HCT116 (cell line): ENCODE measurements around the gene TEX48. TPM values are rescaled to one million over a fixed set of nuclear protein-coding genes. Genes with fewer than 3 reads are reported as not detected.

Experiments
- ATAC-seq: fragments of 200-7000 bp; cut with Tn5 transposase; 2 replicates; pipeline ENCODE4 v1.9.1; 2020; ENCODE audit warnings: mild to moderate bottlenecking, moderate library complexity
- BruUV-seq: library from RNA; stranded (reverse); fragments of 400-500 nt; replicated peaks from 2 replicates; lab custom pipeline; 2021; lab: Mats Ljungman, UMichigan
- CTCF ChIA-PET: fragments of 300-600 bp; sonication (Branson Sonifier 250); formaldehyde crosslinking; loops from one replicate; lab custom pipeline; 2021; ENCODE audit warnings: antibody characterized with exemption; lab: Charles Lee
- POLR2A ChIA-PET: fragments of 300-600, 350-600 bp; sonication (Branson Sonifier 250); formaldehyde crosslinking; loops from one replicate; lab custom pipeline; 2021; ENCODE audit warnings: antibody characterized with exemption; lab: Charles Lee
- RAD21 ChIA-PET, 2 experiments: fragments of 300-600 bp; sonication (Branson Sonifier 250); formaldehyde crosslinking; loops; one replicate each; lab custom pipeline; 2023; ENCODE audit warnings: low total read pairs in 2 of 2; ENCODE audit not compliant: uncharacterized antibody in 2 of 2, unreplicated experiment in 2 of 2, low non-redundant PET in 1 of 2; lab: Charles Lee
- DNase-seq: peaks from one replicate; pipeline ENCODE4 v3.0.0-alpha.2; 2010; ENCODE audit warnings: low read depth, low spot score
- H2AFZ ChIP-seq: fragments of 200-600 bp; shearing (Covaris generic), sonication (generic); 2 replicates; pipeline ENCODE4 v1.6.1; 2017; ENCODE audit warnings: low read depth, mixed run types, mixed read lengths, antibody characterized with exemption, low read length; ENCODE audit not compliant: poor library complexity, severe bottlenecking
- H3K27ac ChIP-seq: 2 replicates; pipeline ENCODE4 v1.5.1; 2012; ENCODE audit warnings: low read depth, low read length
- H3K27me3 ChIP-seq: fragments of 200-600 bp; sonication (generic); 2 replicates; pipeline ENCODE4 v1.6.1; 2016; ENCODE audit warnings: mixed run types, low read length, mixed read lengths; ENCODE audit not compliant: insufficient read depth
- H3K36me3 ChIP-seq, 2 experiments: fragments of 200-500 bp in 1 of 2; fragments of 200-600 bp in 1 of 2; sonication (Bioruptor generic) in 1 of 2; sonication (generic) in 1 of 2; 2 replicates each; pipeline versions ENCODE4 v1.5.1 to v1.6.1; 2014 to 2016; ENCODE audit warnings: low read length in 2 of 2, inconsistent platforms in 1 of 2, mixed read lengths in 1 of 2, mixed run types in 1 of 2; ENCODE audit not compliant: insufficient read depth in 2 of 2, control insufficient read depth in 1 of 2
- H3K4me1 ChIP-seq, 2 experiments: fragments of 200-600 bp in 1 of 2; sonication (generic) in 1 of 2; 2 replicates each; pipeline versions ENCODE4 v1.5.1 to v1.6.1; 2012 to 2017; ENCODE audit warnings: low read length in 2 of 2, inconsistent platforms in 1 of 2, mild to moderate bottlenecking in 1 of 2, mixed read lengths in 1 of 2, mixed run types in 1 of 2, moderate library complexity in 1 of 2; ENCODE audit not compliant: insufficient read depth in 2 of 2, control insufficient read depth in 1 of 2
- H3K4me2 ChIP-seq: fragments of 200-600 bp; sonication (generic); 2 replicates; pipeline ENCODE4 v1.6.1; 2017; ENCODE audit warnings: mixed run types, low read length, mixed read lengths
- H3K4me3 ChIP-seq, 2 experiments: fragments of 200-600 bp in 1 of 2; sonication (generic) in 1 of 2; replicated peaks in 1 of 2; 2 replicates each; pipeline ENCODE4 v1.5.1; 2011 to 2016; ENCODE audit warnings: low read length in 2 of 2, control low read depth in 1 of 2, low read depth in 1 of 2, mild to moderate bottlenecking in 1 of 2, mixed read lengths in 1 of 2, mixed run types in 1 of 2
- H3K79me2 ChIP-seq: fragments of 200-600 bp; sonication (generic); 2 replicates; pipeline ENCODE4 v1.6.1; 2017; ENCODE audit warnings: mild to moderate bottlenecking, mixed run types, low read length, moderate library complexity, mixed read lengths; ENCODE audit not compliant: insufficient read depth
- H3K9ac ChIP-seq: fragments of 200-600 bp; sonication (generic); 2 replicates; pipeline ENCODE4 v1.6.1; 2016; ENCODE audit warnings: low read length, mixed read lengths
- H3K9me2 ChIP-seq: fragments of 200-600 bp; sonication (generic), shearing (Covaris generic); 2 replicates; pipeline ENCODE4 v1.6.1; 2017; ENCODE audit warnings: mixed run types, mild to moderate bottlenecking, moderate library complexity; ENCODE audit not compliant: insufficient read depth
- H3K9me3 ChIP-seq, 2 experiments: fragments of 200-500 bp in 1 of 2; fragments of 200-600 bp in 1 of 2; sonication (Bioruptor generic) in 1 of 2; sonication (generic) in 1 of 2; 2 replicates each; pipeline ENCODE4 v1.6.1; 2014 to 2017; ENCODE audit warnings: low read length in 2 of 2, mixed read lengths in 2 of 2, inconsistent platforms in 1 of 2, low read depth in 1 of 2, mild to moderate bottlenecking in 1 of 2, mixed run types in 1 of 2, moderate library complexity in 1 of 2; ENCODE audit not compliant: control insufficient read depth in 1 of 2, insufficient read depth in 1 of 2
- H4K20me1 ChIP-seq: fragments of 200-600 bp; sonication (generic), shearing (Covaris generic); 2 replicates; pipeline ENCODE4 v1.6.1; 2017; ENCODE audit warnings: mixed run types, mild to moderate bottlenecking, moderate library complexity; ENCODE audit not compliant: insufficient read depth
- CBX3 ChIP-seq: IDR thresholded peaks from 2 replicates; pipeline ENCODE4 v1.6.1; 2012; ENCODE audit warnings: low read depth
- JUND ChIP-seq: IDR thresholded peaks from 2 replicates; pipeline ENCODE4 v1.6.1; 2012
- RAD21 ChIP-seq: IDR thresholded peaks from 2 replicates; pipeline ENCODE4 v1.6.1; 2012; ENCODE audit warnings: low read depth, mild to moderate bottlenecking
- SRF ChIP-seq: IDR thresholded peaks from 2 replicates; pipeline ENCODE4 v1.6.1; 2012; ENCODE audit warnings: low read depth
- TCF7L2 ChIP-seq: IDR thresholded peaks from 2 replicates; pipeline ENCODE4 v1.7.0; 2011; ENCODE audit warnings: borderline replicate concordance, inconsistent platforms; ENCODE audit not compliant: insufficient read depth, insufficient read length; ENCODE audit errors: extremely low read depth
- ZNF274 ChIP-seq: fragments of 200-500 bp; sonication (Bioruptor generic); IDR thresholded peaks from 2 replicates; pipeline ENCODE4 v1.6.1; 2014; ENCODE audit warnings: mild to moderate bottlenecking, low read depth, low read length, inconsistent platforms
- intact Hi-C: fragments of 100-400 bp; cut with micrococcal nuclease; formaldehyde crosslinking; loops from 2 replicates; pipeline ENCODE4 v1.10.0; 2022
- total RNA-seq: library from RNA; stranded (reverse); gene quantifications from one replicate; pipeline ENCODE4 v1.2.1, GENCODE V29; 2021; ENCODE audit not compliant: unreplicated experiment
- TF ChIP-seq, protein P1 (sequence below), 3 experiments: fragments of 200-600 bp in 1 of 3; sonication (generic) in 1 of 3; IDR thresholded peaks in 2 of 3; conservative IDR thresholded peaks in 1 of 3; 2 replicates each; pipeline ENCODE4 v1.5.1; 2012 to 2017; ENCODE audit warnings: low read depth in 2 of 3, low read length in 2 of 3, antibody characterized with exemption in 1 of 3, borderline replicate concordance in 1 of 3, control low read depth in 1 of 3, mild to moderate bottlenecking in 1 of 3, mixed read lengths in 1 of 3, mixed run types in 1 of 3, moderate library complexity in 1 of 3; ENCODE audit not compliant: insufficient read depth in 1 of 3
- TF ChIP-seq, protein P2 (sequence below): IDR thresholded peaks from 2 replicates; pipeline ENCODE4 v1.6.1; 2012
- TF ChIP-seq, protein P3 (sequence below): IDR thresholded peaks from 2 replicates; pipeline ENCODE4 v1.6.1; 2012

TEX48 gene
- total RNA-seq, 1 experiment from 2014 or later = not detected

- POLR2A ChIA-PET = no interaction called here
Measured at GRCh38 chr9:114624677-114625076, 57.3 kb downstream of the TEX48 start.

More at GRCh38 chr9:114624677-114625076, 57.3 kb downstream of the TEX48 start:
- Histone ChIP-seq H3K4me3 (no peak overlapping the region), H3K79me2 (no peaks in the 10 kb centered on the region), H3K27me3 (no peaks in the 10 kb centered on the region), H3K4me1 (peaks cover 0 to 7% of the 10 kb centered on the region in 2 experiments; a peak in 2 of 4 replicates), H3K36me3 (peaks cover 0 to 3% of the 10 kb centered on the region in 2 experiments; a peak in 1 of 4 replicates), H3K9me3 (no peaks in the 10 kb centered on the region), H3K27ac (no peak overlapping the region), H3K9ac (no peak overlapping the region), H3K9me2 (no peaks in the 10 kb centered on the region), H4K20me1 (no peaks in the 10 kb centered on the region), H2AFZ (no peak overlapping the region), H3K4me2 (no peak overlapping the region)
- ATAC-seq = no peak
- TF ChIP-seq TCF7L2 (no peak), CBX3 (no peak), RAD21 (no peak), JUND (no peak), SRF (no peak), ZNF274 (no peak)
- TF ChIP-seq, protein P1, sequence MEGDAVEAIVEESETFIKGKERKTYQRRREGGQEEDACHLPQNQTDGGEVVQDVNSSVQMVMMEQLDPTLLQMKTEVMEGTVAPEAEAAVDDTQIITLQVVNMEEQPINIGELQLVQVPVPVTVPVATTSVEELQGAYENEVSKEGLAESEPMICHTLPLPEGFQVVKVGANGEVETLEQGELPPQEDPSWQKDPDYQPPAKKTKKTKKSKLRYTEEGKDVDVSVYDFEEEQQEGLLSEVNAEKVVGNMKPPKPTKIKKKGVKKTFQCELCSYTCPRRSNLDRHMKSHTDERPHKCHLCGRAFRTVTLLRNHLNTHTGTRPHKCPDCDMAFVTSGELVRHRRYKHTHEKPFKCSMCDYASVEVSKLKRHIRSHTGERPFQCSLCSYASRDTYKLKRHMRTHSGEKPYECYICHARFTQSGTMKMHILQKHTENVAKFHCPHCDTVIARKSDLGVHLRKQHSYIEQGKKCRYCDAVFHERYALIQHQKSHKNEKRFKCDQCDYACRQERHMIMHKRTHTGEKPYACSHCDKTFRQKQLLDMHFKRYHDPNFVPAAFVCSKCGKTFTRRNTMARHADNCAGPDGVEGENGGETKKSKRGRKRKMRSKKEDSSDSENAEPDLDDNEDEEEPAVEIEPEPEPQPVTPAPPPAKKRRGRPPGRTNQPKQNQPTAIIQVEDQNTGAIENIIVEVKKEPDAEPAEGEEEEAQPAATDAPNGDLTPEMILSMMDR (IDR thresholded peaks at IDR 0.05 in 2 of 3, conservative IDR thresholded peaks at IDR 0.05 in 1 of 3; ENCODE audit: borderline replicate concordance in 1 of 3, insufficient read depth in 1 of 3, low read depth in 2 of 3, low read length in 2 of 3) = no peak
- TF ChIP-seq, protein P2, sequence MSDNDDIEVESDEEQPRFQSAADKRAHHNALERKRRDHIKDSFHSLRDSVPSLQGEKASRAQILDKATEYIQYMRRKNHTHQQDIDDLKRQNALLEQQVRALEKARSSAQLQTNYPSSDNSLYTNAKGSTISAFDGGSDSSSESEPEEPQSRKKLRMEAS = no peak
- TF ChIP-seq, protein P3, sequence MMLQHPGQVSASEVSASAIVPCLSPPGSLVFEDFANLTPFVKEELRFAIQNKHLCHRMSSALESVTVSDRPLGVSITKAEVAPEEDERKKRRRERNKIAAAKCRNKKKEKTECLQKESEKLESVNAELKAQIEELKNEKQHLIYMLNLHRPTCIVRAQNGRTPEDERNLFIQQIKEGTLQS = no peak
- no TSS peak for BruUV-seq
- ChIA-PET CTCF (no interaction called here), RAD21 (no interaction called here)
- no peak for DNase-seq
- intact Hi-C loops = no loop called here
